Hypothalamus (tissue), 51 donors: ENCODE data around the gene ATP1A3.

Experiments used
- DNase-seq, 51 donors: peaks; one replicate each; lab custom pipeline; 2025; lab: John Stamatoyannopoulos, UW

Gene ATP1A3

DNA sequence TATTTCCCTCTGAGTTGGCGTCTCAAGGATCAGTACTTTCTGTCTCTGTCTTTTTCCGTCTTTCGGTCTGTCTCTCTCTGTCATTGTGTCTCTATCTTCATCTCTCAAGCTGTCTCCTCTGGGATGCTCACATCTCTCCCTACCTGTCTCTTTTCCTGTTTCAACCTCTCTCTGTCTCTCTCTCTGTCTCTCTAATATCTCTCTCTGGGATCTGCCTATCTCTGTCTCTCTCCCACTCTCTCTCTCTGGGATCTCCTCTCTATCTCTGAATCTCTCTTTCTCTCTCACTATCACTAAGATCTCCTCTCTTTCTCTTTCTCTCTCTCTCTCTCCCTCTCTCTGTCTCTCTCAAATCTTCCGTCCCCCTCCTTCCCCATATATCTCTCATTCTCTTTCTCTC is 4.0 kb downstream of the ATP1A3 start:
- no peak for DNase-seq

DNA sequence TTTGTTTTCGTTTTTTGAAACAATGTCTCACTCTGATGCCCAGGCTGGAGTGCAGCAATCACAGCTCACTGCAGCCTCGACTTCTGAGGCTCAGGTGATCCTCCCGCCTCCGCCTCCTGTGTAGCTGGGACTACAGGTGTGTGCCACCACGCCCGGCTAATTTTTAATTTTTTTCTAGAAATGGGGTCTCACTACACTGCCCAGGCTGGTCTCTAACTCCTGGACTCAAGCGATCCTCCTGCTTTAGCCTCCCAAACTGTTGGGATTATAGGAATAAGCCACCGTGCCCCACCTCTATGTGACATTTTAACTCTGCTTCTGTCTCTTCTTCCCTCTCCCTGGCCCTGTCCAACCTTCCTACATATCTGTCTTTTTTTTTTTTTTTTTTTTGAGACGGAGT is 5.1 kb downstream of the ATP1A3 start:
- DNase-seq = no peak

DNA sequence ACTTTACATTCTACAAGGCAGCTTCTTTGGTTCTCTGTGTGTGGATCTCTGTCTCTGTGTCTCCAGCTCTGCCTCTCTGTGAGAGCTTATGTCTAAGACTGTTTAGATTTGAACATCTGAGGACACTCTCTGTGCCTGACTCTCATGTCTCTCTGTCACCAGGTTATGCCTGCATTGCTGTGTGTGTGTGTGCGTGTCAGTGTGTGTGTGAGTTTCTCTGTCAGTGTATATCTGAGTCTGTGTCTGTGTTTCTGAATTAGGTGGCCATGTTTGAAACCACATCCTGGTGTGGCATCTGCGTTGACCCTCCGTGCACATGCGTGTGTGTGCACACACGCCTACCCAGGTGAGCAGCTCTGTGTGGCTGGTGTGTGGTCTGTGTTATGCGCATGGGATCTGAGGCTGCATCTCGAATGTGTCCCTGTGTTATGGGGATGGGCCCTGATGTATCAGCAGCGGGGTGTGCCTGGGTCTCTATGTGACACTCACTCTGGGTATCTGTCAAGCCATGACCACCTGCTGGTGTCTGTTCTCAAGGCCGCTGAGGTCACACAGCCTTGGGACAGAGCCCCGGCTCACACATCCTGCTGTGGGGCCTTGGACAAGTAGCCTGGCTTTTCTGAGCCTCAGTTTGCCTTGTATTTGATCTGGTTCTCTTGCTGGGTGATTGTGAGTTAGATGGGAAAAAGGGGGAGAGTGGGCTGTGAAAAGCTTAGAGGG is 6.7 kb downstream of the ATP1A3 start:
- DNase-seq = no peak

DNA sequence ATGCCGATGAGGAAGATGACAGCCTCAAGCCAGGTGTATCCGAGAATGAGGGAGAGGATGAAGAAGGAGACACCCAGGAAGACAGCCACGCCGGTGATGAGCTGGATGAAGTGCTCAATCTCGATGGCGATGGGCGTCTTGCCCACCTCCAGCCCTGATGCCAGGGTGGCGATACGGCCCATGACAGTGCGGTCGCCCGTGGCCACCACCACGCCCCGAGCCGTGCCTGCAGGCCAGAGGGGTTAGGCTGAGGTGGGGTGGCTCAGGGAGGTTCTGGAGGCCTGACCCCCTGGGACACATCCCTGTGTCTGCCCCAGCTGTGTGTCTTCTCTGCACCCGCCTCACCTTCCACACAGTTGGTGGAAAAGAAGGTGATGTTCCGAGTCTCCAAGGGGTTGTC is 9.1 kb downstream of the ATP1A3 start:
- no peak for DNase-seq

DNA sequence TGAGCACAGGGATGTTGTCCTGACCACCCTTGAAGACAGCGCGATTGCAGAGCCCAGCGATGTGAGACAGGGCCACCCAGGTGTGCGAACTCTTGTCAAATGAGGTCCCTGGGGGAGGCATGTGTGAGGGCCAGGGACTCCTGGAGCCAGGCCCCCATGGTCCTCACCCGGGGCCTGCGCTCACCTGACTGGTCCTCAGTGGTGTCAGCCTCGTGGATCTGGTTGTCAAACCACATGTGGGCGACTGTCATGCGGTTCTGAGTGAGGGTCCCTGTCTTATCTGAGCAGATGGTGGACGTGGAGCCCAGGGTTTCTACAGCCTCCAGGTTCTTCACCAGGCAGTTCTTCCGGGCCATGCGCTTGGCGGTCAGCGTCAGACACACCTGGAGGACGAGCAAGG is 12.3 kb downstream of the ATP1A3 start:
- DNase-seq = no peak

DNA sequence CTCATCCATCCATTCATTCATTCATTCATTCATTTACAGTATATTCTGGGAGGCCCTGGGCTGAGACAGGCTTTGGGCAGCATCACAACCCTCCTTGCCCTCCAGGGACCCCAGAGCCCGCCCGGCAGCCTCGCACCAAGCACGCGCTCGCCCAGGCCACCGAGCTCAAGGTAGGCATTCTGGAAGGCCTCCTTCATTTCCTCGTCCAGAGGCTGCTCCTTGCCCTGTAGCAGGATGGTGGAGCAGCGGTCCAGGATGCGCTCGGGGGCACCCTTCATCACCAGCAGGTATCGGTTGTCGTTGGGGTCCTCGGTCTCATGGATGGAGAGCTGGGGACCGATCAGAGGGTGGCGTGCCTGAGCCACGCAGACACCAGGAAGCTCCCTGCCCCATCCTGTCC is 15.6 kb downstream of the ATP1A3 start:
- DNase-seq = no peak

DNA sequence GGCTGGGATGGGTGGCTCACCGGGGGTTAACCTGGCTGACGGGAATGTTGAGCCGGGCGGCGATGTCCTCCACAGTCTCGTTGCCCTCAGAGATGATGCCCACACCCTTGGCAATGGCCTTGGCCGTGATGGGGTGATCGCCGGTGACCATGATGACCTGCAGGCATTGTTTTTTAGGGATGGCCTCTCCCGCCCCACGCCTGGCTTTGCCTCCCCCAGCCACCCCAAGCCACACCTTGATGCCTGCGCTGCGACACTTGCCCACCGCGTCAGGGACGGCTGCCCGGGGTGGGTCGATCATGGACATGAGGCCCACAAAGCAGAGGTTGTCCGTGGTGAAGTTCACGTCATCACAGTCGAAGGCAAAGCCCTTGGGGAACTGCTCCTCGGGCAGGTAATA is 16.1 kb downstream of the ATP1A3 start:
- DNase-seq = no peak

DNA sequence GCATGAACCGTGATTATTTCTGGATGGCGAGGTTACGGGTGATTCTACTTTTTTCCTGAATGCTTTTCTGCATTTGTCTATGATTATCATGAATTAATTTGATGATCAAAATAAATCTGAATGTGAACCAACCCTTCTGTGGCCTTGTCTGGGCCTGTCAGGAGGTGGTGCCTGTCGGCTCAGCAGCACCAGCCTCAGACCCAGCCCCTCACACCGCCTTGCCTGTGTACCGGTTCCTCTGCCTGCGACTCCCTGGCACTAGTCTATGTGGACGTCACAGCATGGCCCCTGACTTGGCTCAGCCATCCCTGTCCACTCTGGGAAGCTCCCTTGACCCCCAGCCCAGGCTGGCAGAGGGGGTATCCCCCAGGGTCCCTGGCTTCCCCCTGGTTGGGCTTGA is 19.4 kb downstream of the ATP1A3 start:
- no peak for DNase-seq

DNA sequence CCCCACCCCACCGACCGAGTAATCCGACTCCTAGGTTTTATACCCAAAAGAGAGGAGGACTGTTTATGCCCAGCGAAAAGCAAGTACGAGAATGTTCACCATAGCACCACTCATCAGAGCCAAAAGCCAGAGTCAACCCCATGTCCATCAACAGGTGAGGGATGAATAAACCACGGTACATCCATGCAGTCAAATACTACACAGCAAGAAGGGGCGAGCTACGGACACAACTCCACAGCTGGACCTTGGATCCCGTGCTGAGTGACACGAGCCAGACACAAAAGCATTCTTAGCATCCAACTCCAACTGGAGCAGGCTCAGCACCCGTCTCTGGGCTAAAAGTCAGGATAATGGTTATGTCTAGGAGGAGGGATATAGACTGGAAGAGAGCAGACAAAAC is 22.7 kb downstream of the ATP1A3 start:
- DNase-seq = no peak

DNA sequence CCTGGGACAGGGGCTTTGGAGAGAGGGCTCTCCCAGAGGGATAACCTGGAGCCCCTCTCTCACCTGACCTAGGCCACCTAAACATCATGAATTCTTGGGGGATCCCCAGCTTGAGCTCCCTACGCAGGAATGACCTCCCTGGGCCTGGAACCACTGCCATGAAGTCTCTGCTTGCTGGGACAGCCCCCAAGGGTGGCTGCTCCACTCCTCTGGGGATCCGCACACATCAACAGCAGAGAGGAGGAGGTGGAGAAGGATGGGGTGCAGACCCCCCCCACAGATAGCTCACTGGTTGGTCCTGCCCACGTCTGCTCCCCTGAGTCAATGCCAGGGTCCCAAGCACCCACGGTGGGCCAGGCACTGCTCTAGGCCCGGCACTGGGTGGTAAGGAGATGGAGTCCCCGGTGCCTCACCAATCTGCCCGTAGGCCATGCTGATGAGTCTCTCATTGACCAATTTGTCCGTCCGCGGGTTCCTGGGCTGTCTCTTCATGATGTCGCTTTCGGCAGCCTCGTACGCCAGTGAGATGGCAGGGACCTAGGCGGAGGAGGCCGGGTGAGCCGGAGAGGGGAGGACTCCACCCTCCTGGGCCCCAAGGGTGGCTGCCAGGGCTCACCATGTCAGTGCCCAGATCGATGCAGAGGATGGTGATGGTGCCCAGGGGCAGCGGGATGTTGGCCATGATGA is 24.1 kb downstream of the ATP1A3 start:
- no peak for DNase-seq

DNA sequence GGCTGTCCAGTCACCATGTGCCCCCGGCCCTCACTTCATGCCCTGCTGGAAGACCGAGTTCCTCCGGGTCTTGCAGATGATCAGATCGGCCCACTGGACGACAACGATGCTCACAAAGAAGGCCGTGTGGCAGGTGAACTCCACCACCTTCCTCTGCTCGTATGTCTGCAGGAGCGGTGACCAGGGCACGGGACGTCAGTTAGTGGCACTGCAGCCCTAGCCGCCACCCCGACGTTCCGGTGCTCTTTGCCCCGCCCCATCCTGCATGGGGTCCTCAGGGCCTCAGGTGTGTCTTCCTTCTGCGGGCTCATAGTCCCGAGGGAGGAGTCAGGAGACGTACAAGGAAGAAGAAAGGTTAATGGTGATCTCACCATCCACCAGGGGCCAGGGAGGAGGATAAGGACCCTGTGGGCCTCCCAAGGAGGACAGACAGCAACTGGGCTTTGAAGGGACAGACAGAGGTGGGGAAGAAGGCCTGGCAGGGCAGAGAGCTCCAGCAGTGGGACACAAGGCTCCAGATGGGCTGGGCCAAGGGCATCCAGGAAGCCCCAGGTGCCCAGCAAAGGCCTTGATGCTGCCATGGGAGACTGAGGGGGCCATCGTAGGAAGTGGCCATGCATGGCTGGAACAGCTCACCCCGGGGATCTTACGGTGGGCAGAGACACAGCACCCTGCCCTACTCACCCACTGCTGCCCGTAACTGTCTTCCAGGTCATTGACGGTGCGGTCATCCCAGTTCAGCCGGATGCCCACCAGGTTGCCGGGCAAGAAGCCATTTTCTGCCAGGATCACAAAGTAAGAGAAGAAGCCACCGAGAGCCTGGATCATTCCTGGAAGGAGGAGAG is 25.1 kb downstream of the ATP1A3 start:
- no peak for DNase-seq

DNA sequence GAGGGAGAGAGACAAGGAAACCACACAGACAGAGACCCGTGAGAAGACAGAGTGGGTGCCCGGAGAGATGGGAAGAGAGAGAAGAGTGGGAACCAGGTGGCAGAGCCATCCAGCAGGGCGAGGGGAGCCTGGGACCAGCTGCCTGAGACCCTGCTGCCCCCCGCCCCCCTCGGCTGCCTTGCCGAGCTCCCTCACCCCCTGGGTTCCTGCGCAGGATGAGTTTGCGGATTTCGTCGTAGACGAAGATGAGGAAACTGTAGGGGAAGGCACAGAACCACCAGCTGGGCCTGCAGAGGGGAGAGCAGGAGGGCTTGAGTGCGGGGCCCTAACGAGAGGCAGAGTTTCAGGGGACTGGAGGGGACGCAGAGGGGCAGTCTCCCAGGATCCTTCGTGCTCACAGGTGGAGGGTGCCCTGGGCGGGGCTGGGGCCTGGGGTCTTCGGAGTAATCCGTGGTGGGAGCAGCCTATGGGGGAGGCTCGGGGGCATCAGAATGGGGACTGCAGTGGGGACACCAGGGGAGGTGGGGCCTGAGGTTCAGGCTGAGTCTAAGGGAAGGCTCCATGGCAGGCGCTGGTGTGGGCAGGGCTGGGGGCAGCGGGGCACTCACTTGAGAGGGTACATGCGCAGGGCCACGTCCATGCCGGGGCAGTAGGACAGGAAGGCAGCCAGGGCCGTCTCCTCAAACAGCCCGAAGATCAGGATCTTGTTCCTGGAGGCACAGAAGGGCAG is 26.8 kb downstream of the ATP1A3 start:
- DNase-seq = no peak

DNA sequence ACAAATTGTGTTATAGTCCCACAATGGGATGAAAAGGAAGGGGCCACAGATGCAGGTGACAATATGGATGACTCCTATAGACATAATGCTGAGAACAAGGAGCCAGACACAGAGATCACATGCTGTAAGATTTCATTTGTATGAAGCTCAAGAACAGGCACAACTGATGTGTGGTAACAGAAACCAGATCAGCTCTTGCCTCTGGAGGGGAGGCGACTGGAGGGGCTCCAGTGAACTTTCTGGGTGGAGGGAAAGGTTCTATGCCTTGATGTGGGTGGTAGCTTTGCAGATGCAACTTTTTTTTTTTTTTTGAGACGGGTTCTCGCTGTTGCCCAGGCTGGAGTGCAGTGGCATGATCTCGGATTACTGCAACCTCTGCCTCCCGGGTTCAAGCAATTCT is 28.9 kb downstream of the ATP1A3 start:
- no peak for DNase-seq

DNA sequence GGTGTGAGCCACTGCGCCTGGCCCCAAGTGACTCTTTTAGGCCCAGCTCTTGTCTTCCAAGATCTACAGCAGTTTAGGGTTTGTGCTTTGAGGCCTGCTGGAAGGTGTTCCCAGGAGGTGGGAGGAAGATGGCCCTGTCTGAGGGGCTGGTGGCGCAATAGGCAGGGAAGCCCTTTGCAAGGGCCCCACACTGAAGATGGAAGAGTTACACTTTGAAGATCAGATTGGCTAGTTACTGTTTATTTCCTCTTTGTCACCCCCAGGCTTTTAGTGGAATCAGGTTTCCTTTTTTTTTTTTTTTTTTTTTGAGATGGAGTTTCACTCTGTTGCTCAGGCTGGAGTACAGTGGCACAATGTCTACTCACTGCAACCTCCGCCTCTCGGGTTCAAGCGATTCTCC is 33.1 kb downstream of the ATP1A3 start:
- DNase-seq = no peak

DNA sequence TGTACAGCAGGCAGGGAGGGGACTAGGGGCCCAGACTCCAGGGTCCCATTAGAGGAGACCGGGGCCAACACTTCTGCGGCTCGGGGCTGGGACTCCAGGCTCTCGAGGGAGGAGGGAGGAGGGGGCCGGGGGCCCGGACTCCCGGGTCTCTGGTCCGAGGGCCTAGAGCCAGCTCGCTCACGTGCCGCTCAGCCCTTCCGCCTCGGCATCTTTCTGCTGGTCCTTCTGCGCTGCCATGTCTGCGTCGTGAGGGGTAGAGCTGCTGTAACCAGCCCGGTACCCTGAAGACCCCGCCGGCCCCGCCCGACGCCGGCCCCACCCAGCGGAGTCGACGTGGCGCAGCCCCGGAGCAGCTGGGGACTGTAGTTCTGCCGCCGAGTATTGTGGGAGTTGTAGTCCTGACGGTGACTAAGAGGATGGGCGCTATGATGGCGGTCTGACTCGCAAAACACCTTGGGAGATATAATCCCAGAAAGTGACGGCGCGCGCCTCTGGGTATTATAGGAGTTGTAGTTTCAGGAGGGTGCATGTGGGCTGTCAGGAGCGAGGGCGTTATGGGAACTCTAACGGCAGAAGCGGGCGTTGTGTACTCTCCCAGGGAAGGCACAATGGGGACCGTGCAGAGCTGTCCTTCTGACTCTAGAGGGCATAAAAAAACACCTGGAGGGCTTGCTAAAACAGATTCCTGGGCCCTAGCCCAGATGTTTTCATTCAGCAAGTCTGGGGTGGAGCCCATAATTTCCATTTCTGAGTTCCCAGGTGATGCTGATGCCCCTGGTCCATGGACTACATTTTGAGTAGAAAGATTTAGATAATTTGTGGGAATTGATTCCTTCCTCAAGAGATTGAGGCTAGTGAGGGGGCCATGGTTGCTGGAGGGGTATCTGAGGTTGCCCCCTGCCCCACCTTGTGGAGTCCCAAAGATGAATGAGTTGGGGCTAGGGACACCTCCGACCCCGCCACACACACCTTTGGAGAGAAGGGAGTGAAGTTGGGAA is 34.7 kb downstream of the ATP1A3 start, which contains the start of gene RABAC1:
RABAC1 (minus strand) TSS at position 266 of the 998 bp plus-strand sequence; CDS start at position 237, 29 bp downstream.
- DNase-seq = peak; percentile 27 to 93 (median 82)

DNA sequence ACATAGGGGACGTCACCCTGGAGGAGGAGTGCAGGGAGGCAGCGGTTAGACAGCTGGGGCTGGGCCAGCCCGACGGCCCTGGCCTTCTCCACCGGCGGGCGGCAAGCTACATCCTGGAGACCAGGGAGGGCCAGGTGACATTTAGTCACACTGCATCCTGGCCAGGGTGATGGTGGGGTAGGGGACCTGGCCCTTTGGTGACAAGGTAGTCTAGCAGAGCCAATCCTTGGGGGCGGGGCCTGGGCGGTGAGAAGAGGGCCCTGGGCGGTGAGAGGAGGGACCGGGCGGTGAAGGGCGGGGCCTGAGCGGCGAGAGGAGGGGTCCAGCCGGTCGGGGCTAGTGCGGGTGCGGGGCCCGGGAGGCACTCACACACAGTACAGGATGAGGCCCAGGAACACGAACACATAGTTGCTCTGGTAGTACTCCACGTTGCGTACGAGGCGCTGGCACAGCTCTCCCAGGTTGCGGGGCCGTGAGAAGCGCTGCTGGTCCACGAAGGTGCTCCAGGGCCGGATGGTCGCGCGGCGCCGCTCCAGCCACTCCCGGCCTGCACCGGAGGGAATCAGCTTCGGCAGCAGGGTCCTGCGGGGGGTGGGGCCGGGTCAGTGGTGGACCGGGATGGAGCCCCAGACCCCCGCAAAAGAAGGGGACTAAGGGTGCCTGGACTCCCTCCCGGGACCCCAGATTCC is 35.5 kb downstream of the ATP1A3 start:
- DNase-seq = peak in 43 of 51 donors; percentile 4 to 76 (median 32)

DNA sequence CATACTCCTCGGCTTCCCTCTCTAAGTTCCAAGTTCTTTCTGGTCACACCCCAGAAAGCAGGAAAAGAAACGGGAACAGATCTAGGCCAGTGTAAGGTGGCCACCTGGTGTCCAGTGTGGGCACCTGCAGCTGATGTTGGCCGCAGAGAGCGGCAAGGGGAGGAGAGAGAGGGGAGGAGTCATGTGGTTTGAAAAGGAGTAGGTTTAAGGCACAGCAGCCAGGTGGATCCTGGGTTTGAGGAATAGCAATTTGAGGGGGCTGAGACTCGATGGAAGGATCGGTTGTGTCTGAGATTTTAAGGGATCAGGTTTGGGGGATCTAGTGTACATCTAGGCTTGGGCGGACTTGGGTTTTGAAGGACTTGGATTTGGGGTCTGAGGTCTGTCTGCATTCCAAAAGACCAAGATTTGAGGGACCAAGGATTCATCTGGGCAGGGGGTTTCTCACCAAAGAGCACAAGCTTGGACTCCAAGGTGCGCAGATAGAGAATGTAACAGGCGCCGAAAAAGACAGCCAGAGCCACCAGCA is 36.1 kb downstream of the ATP1A3 start:
- DNase-seq = peak in 30 of 51 donors; percentile 1 to 61 (median 28)

DNA sequence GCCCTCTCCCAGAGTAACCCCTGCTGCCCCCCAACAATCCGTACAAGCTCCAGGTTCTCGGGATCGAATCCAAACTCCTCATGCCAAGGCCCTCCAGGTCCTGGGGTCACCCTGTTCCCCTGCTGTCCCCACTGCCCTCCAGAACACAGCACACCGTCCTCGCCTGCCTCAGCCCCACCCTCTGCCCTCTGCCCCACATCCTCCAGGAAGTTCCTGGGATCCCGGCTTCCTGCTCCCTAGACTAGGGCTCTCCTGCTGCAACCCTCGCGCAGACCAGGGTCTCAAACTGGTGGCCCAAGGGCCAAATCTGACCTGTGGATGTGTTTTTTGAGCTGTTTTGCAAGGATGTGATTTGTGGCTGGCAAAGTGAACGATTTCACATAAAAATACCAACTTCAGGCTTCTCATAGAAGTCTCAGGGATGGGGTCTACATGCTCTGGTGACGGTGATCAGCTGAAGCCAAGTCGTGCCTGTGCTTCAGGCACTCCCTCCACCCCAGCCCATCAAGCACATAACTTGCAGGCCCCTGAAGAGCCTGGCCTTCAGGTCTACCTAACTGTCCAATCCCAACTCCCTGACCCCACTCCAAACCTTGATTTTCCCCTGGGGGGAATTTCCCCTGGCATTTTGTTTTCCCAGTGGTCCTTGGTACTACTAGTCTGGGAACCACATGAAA is 36.7 kb downstream of the ATP1A3 start:
- no peak for DNase-seq
